HEK293T (cell line): ENCODE data around the gene ZNF677.
A peak's percentile ranks its signal among the peaks of the same experiment; 100 is the strongest.
"Not testable (repeated sequence)": the region's sequence is repeated elsewhere in the genome, so short reads cannot be mapped to it uniquely, and the experiment has no call there.

ENCODE experiments used
- CTCF ChIA-PET: fragments of 350-600 bp; formaldehyde crosslinking; extraction: SDS; loops from one replicate; lab custom pipeline; 2021; ENCODE audit warnings: antibody characterized with exemption, inconsistent platforms; lab: Yijun Ruan, JAX
- POLR2A ChIA-PET: fragments of 350-600 bp; formaldehyde crosslinking; extraction: SDS; loops from one replicate; lab custom pipeline; 2020; ENCODE audit warnings: antibody characterized with exemption, inconsistent platforms; lab: Yijun Ruan, JAX
- DNase-seq: peaks from one replicate; pipeline ENCODE4 v3.0.0; 2012; ENCODE audit warnings: mixed read lengths; ENCODE audit errors: extremely low spot score
- ARNT ChIP-seq: fragments of 450-650 bp; IDR thresholded peaks from 2 replicates; pipeline ENCODE4 v1.6.1; 2017; ENCODE audit warnings: mild to moderate bottlenecking
- BHLHE40 ChIP-seq: fragments of 450-650 bp; IDR thresholded peaks from 2 replicates; pipeline ENCODE4 v1.6.1; 2016; ENCODE audit warnings: mild to moderate bottlenecking, moderate library complexity, borderline replicate concordance
- CTBP1 ChIP-seq: fragments of 450-650 bp; IDR thresholded peaks from 2 replicates; pipeline ENCODE4 v1.6.1; 2016; ENCODE audit warnings: borderline replicate concordance
- ELF4 ChIP-seq: fragments of 450-650 bp; IDR thresholded peaks from 2 replicates; pipeline ENCODE4 v1.6.1; 2017; ENCODE audit warnings: antibody characterized with exemption
- FOXA1 ChIP-seq: fragments of 450-650 bp; IDR thresholded peaks from 2 replicates; pipeline ENCODE4 v1.6.1; 2016; ENCODE audit warnings: mild to moderate bottlenecking
- FOXK2 ChIP-seq: fragments of 450-650 bp; IDR thresholded peaks from 2 replicates; pipeline ENCODE4 v1.6.1; 2016; ENCODE audit warnings: mild to moderate bottlenecking
- FOXM1 ChIP-seq: fragments of 450-650 bp; IDR thresholded peaks from 2 replicates; pipeline ENCODE4 v1.6.1; 2017; ENCODE audit warnings: mild to moderate bottlenecking, borderline replicate concordance
- HDGF ChIP-seq: fragments of 450-650 bp; IDR thresholded peaks from 2 replicates; pipeline ENCODE4 v1.6.1; 2017; ENCODE audit warnings: antibody characterized with exemption, borderline replicate concordance
- L3MBTL2 ChIP-seq: fragments of 450-650 bp; conservative IDR thresholded peaks from 2 replicates; pipeline ENCODE4 v1.6.1; 2016; ENCODE audit warnings: mild to moderate bottlenecking
- LEF1 ChIP-seq: fragments of 450-650 bp; IDR thresholded peaks from 2 replicates; pipeline ENCODE4 v1.6.1; 2017; ENCODE audit warnings: mild to moderate bottlenecking, borderline replicate concordance
- NFRKB ChIP-seq: fragments of 450-650 bp; IDR thresholded peaks from 2 replicates; pipeline ENCODE4 v1.6.1; 2016; ENCODE audit warnings: mild to moderate bottlenecking, moderate library complexity
- SP1 ChIP-seq: fragments of 450-650 bp; IDR thresholded peaks from 2 replicates; pipeline ENCODE4 v1.6.1; 2017
- SUZ12 ChIP-seq: fragments of 450-650 bp; IDR thresholded peaks from 2 replicates; pipeline ENCODE4 v1.6.1; 2016; ENCODE audit warnings: mild to moderate bottlenecking
- TARDBP ChIP-seq: fragments of 450-650 bp; IDR thresholded peaks from 2 replicates; pipeline ENCODE4 v1.6.1; 2016
- ZNF384 ChIP-seq: fragments of 450-650 bp; IDR thresholded peaks from 2 replicates; pipeline ENCODE4 v1.6.1; 2016
- TF ChIP-seq, protein P1 (sequence below): fragments of 450-650 bp; IDR thresholded peaks from 2 replicates; pipeline ENCODE4 v1.6.1; 2016

Gene ZNF677

GRCh38 chr19:53212703-53213320 lies 41.9 kb downstream of the ZNF677 start:
- ChIA-PET POLR2A (no interaction called here), CTCF (no interaction called here)
- TF ChIP-seq ELF4 (no peak), SP1 (no peak), FOXA1 (no peak), BHLHE40 (no peak), LEF1 (no peak), ZNF384 (no peak), HDGF (no peak), FOXM1 (no peak), TARDBP (no peak)
- TF ChIP-seq, protein P1, sequence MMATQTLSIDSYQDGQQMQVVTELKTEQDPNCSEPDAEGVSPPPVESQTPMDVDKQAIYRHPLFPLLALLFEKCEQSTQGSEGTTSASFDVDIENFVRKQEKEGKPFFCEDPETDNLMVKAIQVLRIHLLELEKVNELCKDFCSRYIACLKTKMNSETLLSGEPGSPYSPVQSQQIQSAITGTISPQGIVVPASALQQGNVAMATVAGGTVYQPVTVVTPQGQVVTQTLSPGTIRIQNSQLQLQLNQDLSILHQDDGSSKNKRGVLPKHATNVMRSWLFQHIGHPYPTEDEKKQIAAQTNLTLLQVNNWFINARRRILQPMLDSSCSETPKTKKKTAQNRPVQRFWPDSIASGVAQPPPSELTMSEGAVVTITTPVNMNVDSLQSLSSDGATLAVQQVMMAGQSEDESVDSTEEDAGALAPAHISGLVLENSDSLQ = no peak
- no peak for DNase-seq

DNA sequence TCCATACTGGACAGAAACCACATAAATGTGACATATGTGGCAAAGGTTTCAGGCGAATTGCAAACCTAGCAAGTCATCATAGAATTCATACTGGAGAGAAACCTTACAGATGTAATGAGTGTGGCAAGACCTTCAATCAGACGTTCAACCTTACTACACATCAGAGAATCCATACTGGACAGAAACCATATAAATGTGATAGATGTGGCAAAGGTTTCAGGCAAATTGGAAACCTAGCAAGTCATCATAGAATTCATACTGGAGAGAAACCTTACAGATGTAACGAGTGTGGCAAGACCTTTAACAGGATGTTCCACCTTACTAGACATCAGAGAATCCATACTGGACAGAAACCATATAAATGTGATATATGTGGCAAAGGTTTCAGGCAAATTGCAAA lies 43.1 kb downstream of the ZNF677 start:
- CTCF ChIA-PET, DNase-seq, POLR2A ChIA-PET: not testable (repeated sequence)

DNA sequence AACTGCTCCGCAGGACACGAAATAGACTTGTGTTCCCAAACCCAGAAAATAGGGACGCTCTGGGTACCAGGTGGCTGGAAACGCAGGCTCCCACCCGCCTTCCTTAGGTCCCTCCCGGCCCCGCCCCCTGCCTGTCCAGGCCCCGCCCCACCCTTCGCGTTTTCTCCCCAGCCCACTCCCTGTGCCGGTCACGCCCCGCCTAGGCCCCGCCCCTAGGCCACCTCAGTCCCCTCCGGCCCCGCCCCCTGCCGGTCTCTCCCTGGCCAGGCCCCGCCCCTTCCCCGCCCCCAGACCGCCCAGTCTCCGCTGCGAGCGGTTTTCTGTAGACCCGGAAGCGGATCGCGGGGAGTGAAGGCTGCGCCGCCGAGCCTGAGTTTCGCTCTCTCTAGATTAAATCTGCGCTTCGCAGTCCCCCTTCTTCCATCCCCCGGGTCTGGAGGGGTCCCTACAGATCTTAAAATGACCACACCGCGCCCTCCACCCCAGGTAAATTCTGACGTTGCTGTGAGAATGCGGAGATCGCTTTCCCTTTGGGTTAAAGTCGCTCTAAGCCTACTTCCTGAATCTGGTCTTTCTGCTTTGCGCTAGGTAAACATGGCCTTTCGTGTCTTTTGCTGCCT lies 57.8 kb downstream of the ZNF677 start:
- ChIA-PET CTCF (no interaction called here), POLR2A (no interaction called here)
- TF ChIP-seq ELF4 = no peak
- DNase-seq = peak; percentile 18

- ChIA-PET POLR2A (no interaction called here), CTCF (no interaction called here)
- peak; percentile 40 for DNase-seq
- no peak for TF ChIP-seq ARNT
These were observed 59.3 kb downstream of the ZNF677 start for GRCh38 chr19:53195265-53195903.

DNA sequence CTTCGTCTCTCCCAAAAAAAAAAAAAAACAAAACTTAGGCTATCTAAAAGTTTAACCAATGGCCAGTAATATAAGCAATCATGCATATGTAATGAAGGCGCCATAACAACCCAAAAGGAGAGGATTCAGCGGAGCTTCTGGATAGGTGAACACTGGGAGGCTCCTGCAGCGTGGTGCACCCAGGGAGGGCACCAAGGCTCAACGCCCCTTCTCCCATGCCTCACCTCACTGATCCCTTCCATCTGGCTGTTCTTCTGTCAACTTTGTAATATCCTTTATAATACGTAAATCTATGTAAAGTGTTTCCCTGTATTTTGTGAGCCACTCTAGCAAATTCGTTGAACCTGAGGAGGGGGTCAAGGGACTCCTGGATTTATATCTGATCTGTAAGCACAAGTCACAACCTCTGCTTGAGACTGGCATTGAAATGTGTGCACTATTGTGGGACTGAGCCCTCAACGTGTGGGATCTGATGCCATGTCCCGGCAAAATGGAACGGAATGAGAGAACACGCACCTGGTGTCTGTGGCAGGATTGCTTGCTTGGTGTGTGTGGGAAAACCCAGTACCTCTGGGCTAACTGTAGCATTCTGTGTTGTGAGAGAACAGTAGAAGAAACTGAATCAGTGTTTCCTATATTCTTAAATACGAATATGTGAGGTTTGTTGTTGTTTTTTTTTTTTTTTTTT lies 61.0 kb downstream of the ZNF677 start:
- ChIA-PET CTCF (no interaction called here), POLR2A (no interaction called here)
- TF ChIP-seq FOXA1 = no peak
- no peak for TF ChIP-seq TARDBP
- TF ChIP-seq LEF1 = no peak
- no peak for TF ChIP-seq FOXM1
- no peak for TF ChIP-seq FOXK2
- DNase-seq = no peak

DNA sequence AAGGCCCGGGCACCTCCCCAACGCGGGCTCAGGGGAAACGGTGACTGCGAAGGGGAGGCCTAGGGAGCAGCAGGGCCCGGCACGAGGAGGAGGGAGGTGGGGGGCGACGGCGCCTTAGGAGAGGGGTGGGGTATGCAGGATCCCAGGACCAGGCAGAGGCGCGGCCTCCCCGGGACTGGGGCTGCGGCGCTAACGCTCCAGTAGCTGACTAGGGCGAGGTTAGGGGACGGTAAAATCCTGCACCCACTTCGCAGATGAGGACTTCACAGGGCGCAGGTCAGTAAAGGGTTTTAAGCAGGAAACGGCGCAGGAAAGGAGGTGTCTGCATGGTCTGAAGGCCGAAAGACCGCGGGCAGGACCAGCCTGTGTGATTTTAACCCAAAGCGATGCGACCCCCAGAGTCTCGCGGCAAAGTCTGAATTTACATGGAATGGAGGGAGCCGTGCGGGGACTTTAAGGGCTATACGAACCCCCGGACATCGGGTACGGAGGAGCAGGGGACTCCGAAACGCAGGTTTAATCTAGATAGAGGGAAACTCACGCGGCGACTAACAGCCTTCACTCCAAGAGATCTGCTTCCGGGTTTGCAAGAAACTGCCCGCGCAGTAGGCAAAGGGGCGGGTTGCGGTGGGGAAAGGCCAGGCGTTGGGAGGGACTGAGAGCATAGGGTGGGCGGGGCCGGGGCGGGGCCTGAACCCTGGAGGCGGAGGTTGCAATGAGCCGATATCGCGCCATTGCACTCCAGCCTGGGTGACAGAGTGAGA lies 61.7 kb downstream of the ZNF677 start, which contains the start of gene ZNF665:
ZNF665 (minus strand) TSS at position 588 of the 764 bp plus-strand sequence. CDS start 10,460 bp downstream, outside the sequence.
- CTCF ChIA-PET = no interaction called here
- no peak for DNase-seq

DNA sequence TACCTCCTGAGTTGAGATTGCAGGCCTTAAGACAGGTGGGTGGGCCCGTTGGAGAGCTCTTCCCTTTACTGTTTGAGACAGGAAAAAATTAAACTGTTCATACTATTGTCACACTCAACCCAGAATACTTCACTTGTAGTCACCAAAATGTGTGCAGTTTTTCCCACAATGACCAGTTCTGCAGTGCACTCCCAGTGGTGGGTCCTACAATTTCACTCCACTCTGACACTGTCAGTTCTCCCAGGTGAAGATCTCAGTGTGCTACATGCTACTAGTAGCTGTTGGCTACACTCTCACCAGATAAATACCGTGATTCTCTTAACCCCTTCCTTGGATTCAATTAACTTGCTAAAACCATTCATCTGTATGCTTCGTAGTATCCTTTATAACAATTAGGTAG lies 64.4 kb downstream of the ZNF677 start:
- DNase-seq = no peak
- POLR2A ChIA-PET = no interaction called here
- CTCF ChIA-PET = no interaction called here
- no peak for TF ChIP-seq HDGF
- TF ChIP-seq LEF1 = no peak
- TF ChIP-seq BHLHE40 = no peak
- TF ChIP-seq CTBP1 = no peak
- no peak for TF ChIP-seq FOXK2
- TF ChIP-seq TARDBP = no peak
- TF ChIP-seq FOXA1 = no peak
- TF ChIP-seq NFRKB = no peak

More for the DNA sequence above, 61.7 kb downstream of the ZNF677 start, which contains the start of gene ZNF665:
- no peak for TF ChIP-seq L3MBTL2
- TF ChIP-seq SP1 = no peak
- TF ChIP-seq ZNF384 = no peak
- no peak for TF ChIP-seq HDGF
- TF ChIP-seq FOXA1 = no peak
- no peak for TF ChIP-seq ARNT
- no peak for TF ChIP-seq BHLHE40
- no peak for TF ChIP-seq FOXM1
- no peak for TF ChIP-seq LEF1
- no peak for TF ChIP-seq NFRKB
- no peak for TF ChIP-seq CTBP1
- TF ChIP-seq, protein P1 = no peak
- TF ChIP-seq ELF4 = no peak
- TF ChIP-seq FOXK2 = no peak
- TF ChIP-seq TARDBP = no peak
- TF ChIP-seq SUZ12 = no peak
- POLR2A ChIA-PET = no interaction called here

DNA sequence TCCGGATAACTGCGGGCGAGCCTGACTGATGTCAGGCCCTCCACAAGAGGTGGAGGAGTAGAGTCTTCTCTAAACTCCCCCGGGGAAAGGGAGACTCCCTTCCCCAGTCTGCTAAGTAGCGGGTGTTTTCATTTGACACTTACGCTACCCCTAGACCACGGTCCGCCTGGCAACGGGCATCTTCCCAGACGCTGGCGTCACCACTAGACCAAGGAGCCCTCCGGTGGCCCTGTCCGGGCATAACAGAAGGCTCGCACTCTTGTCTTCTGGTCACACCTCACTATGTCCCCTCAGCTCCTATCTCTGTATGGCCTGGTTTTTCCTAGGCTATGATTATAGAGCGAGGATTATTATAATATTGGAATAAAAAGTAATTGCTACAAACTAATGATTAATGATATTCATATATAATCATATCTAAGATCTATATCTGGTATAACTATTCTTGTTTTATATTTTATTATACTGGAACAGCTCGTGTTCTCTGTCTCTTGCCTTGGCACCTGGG lies 64.9 kb downstream of the ZNF677 start:
- POLR2A ChIA-PET, DNase-seq, CTCF ChIA-PET: not testable (repeated sequence)
